GM06990 (cell line): ENCODE data around the gene KIAA1328.

Experiments used
- DNase-seq: peaks from one replicate; pipeline ENCODE4 v3.0.0-alpha.2; 2011; ENCODE audit not compliant: insufficient read length; ENCODE audit errors: extremely low read depth
- H3K27me3 ChIP-seq: replicated peaks from 2 replicates; pipeline ENCODE4 v1.6.0; 2011; ENCODE audit warnings: low read length; ENCODE audit not compliant: control insufficient read depth, insufficient read depth
- H3K36me3 ChIP-seq: 2 replicates; pipeline ENCODE4 v1.5.1; 2011; ENCODE audit warnings: low read length; ENCODE audit not compliant: control insufficient read depth, insufficient read depth
- H3K4me3 ChIP-seq: replicated peaks from 2 replicates; pipeline ENCODE4 v1.5.1; 2011; ENCODE audit warnings: low read depth, mild to moderate bottlenecking, control low read depth, low read length
- TF ChIP-seq, protein P1 (sequence below): IDR thresholded peaks from 2 replicates; pipeline ENCODE4 v1.5.1; 2011; ENCODE audit warnings: low read length, control low read depth, mild to moderate bottlenecking, inconsistent platforms; ENCODE audit not compliant: insufficient read depth, poor library complexity, severe bottlenecking

Gene KIAA1328

DNA sequence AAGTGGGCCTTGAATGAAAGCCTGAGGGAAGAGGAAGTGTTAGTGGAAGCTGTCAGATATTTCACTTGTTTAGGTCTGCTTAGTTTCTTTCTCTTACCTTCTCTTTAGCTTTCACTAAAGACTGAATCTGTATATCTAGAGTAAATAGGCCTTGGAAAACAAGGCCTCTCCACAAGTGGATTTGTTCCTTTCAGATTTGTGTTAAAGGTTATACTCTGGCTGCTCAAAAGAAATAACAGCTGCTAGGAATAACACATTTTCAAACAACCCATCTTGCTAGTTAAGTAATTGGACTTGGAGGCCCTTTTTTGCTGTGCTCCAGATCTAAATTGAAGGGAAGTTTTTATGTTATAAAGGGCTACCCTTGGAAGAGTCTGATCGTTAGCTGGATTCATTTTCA is 236.3 kb downstream of the KIAA1328 start:
- H3K4me3 ChIP-seq, result no peak overlapping the region
- DNase-seq, result no peak
- H3K27me3 ChIP-seq, result no peaks in the 10 kb centered on the region
- TF ChIP-seq, protein P1, sequence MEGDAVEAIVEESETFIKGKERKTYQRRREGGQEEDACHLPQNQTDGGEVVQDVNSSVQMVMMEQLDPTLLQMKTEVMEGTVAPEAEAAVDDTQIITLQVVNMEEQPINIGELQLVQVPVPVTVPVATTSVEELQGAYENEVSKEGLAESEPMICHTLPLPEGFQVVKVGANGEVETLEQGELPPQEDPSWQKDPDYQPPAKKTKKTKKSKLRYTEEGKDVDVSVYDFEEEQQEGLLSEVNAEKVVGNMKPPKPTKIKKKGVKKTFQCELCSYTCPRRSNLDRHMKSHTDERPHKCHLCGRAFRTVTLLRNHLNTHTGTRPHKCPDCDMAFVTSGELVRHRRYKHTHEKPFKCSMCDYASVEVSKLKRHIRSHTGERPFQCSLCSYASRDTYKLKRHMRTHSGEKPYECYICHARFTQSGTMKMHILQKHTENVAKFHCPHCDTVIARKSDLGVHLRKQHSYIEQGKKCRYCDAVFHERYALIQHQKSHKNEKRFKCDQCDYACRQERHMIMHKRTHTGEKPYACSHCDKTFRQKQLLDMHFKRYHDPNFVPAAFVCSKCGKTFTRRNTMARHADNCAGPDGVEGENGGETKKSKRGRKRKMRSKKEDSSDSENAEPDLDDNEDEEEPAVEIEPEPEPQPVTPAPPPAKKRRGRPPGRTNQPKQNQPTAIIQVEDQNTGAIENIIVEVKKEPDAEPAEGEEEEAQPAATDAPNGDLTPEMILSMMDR, result no peak
- H3K36me3 ChIP-seq, result no peaks in the 10 kb centered on the region

DNA sequence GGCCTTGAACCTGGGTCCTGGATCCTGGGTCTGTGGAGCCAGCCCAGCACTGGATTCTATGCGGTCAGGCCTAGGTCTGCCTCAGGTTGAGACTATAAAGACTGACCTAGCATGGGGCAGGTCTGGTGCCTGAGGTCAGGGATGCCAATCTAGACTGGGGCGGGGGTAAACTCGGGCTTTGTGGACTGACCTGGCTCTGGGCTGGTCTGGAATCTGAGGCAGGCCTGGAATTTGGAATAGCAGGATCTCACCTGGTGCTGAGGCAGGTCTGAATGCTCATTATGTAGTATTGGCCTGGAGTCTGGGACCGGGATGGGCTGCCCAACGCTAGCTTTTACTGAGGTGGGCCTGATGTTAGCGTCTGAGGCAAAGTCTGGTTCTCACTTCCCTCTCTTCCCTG is 256.0 kb downstream of the KIAA1328 start:
- no peaks in the 10 kb centered on the region for H3K36me3 ChIP-seq
- no peaks in the 10 kb centered on the region for H3K27me3 ChIP-seq
- no peak overlapping the region for H3K4me3 ChIP-seq
- TF ChIP-seq, protein P1, result no peak
- no peak for DNase-seq

DNA sequence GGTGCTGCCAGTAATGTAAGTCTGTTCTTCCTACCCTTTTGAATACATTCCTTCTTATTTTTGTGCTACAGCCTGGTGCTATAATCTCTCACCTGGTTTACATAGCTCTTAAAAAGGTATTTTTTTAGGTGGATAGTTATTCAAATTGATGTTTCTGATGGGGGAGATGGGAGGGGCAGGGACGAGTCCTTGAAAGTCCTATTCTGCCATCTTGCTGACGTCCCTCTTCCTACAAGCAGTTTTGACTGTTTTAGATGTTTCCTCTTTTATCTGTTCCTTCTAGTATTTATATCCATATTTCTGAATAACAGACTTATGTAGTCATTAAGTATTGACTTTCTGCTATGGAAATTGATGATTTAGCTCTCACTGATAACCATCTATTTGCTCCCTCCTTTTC is 256.4 kb downstream of the KIAA1328 start:
- H3K36me3 ChIP-seq, result no peaks in the 10 kb centered on the region
- TF ChIP-seq, protein P1, result no peak
- no peak for DNase-seq
- no peaks in the 10 kb centered on the region for H3K27me3 ChIP-seq
- no peak overlapping the region for H3K4me3 ChIP-seq

GRCh38 chr18:37107748-37108522 is 279.0 kb downstream of the KIAA1328 start:
- no peaks in the 10 kb centered on the region for H3K36me3 ChIP-seq
- H3K4me3 ChIP-seq, result no peak overlapping the region
- H3K27me3 ChIP-seq, result no peaks in the 10 kb centered on the region
- TF ChIP-seq, protein P1, result no peak
- DNase-seq, result no peak

DNA sequence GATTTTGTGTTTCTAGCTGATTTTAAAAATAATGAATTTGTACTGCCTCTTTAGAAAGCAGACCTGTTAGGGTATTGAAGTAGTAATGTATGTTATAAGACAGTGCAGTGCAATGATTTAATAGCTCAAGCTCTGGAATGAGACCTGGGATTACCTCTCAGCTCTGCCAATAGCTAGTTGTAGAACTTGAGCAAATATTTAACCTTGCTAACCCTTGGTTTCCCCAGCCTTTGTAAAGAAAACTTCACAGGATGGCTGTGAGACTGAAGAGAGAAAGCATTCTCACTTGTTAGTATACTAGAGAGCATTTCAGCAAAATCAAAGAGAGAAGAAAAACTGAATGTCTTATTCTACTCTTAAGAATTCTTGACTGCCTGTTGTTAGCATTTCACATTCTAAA is 293.9 kb downstream of the KIAA1328 start:
- Histone ChIP-seq H3K36me3 (no peaks in the 10 kb centered on the region), H3K27me3 (no peaks in the 10 kb centered on the region), H3K4me3 (no peak overlapping the region)
- TF ChIP-seq, protein P1, result no peak
- DNase-seq, result no peak
